Astrocyte (in vitro differentiated cells and primary cell): ENCODE data around the gene BRF1.

Experiments used
- EZH2 ChIP-seq: IDR thresholded peaks from 2 replicates; pipeline ENCODE4 v1.6.1; 2012; ENCODE audit warnings: mild to moderate bottlenecking, low read length, inconsistent platforms; ENCODE audit not compliant: insufficient read depth
- TF ChIP-seq, protein P1 (sequence below): IDR thresholded peaks from 2 replicates; pipeline ENCODE4 v1.5.1; 2011; ENCODE audit warnings: low read depth, mild to moderate bottlenecking, inconsistent platforms, low read length, moderate library complexity; ENCODE audit not compliant: insufficient read depth

DNA sequence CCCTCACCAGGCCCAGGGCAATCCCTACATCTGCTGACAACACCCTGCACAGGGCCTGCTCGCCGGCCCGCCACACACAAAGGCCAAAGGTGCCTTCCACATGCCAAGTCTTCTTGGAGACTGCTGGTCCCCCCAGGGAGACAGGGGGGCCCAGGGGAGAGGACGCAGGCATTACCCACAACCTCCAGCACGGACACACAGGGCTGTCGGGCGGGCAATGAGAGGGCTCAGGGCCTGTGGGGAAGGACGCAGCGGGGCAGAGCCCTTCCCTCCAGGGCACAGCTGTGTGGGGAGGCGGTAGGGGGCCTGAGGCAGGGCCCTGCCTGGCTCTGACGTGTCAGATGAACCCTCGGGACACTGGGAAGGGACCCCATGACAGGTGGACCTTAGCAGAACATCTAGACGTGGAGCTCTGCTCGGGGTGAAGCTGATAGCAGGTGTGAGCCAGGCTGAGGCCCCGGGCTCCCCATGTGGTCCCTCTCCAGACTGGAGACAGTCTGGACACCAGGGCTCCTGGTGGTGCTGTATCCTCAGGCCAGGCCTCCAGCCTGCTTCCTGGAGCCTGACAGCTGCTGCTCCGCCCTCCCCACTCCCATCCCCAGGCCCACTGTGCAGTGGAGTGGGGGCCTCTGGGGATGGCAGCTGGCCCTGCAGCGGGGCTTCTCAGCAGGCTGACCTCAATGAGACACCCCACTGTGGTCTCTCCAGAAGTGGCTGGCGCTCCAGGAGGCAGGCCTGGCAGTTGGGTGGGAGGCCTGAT, 88.1 kb downstream of the BRF1 start:
- TF ChIP-seq, protein P1, sequence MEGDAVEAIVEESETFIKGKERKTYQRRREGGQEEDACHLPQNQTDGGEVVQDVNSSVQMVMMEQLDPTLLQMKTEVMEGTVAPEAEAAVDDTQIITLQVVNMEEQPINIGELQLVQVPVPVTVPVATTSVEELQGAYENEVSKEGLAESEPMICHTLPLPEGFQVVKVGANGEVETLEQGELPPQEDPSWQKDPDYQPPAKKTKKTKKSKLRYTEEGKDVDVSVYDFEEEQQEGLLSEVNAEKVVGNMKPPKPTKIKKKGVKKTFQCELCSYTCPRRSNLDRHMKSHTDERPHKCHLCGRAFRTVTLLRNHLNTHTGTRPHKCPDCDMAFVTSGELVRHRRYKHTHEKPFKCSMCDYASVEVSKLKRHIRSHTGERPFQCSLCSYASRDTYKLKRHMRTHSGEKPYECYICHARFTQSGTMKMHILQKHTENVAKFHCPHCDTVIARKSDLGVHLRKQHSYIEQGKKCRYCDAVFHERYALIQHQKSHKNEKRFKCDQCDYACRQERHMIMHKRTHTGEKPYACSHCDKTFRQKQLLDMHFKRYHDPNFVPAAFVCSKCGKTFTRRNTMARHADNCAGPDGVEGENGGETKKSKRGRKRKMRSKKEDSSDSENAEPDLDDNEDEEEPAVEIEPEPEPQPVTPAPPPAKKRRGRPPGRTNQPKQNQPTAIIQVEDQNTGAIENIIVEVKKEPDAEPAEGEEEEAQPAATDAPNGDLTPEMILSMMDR, result no peak
- TF ChIP-seq EZH2, result no peak
